Activated naive CD4-positive, alpha-beta T cell treated with anti-CD3 and anti-CD28 coated beads, Interleukin-2, amount 50 U/mL, for 72 hours (primary cell): ENCODE data around the gene USP3. TPM values are rescaled to one million over a fixed set of nuclear protein-coding genes. Genes with fewer than 3 reads are reported as not detected.

Source experiments
- ATAC-seq, 2 donors: fragments of 150-1000 bp; cut with Tn5 transposase; 2 replicates each; pipeline ENCODE4 v1.10.0; 2021; ENCODE audit warnings: mild to moderate bottlenecking in 2 of 2, moderate library complexity in 2 of 2
- DNase-seq, 2 donors: peaks; one replicate each; pipeline ENCODE4 v3.0.0; 2021 to 2022; ENCODE audit warnings: low spot score in 2 of 2
- H3K27ac Mint-ChIP-seq, 2 donors: one replicate each; pipeline ENCODE4 v1.8.0; 2022; ENCODE audit warnings: mild to moderate bottlenecking in 2 of 2, mixed read lengths in 2 of 2
- H3K36me3 Mint-ChIP-seq, 2 donors: one replicate each; pipeline ENCODE4 v1.8.0; 2022; ENCODE audit warnings: mixed read lengths in 2 of 2
- H3K9me3 Mint-ChIP-seq, 2 donors: one replicate each; pipeline ENCODE4 v1.8.0; 2022; ENCODE audit warnings: mixed read lengths in 2 of 2
- total RNA-seq, 2 donors: library from RNA; stranded (reverse); gene quantifications; one replicate each; pipeline ENCODE4 v1.2.3, GENCODE V29; 2022

The USP3 gene, protein sequence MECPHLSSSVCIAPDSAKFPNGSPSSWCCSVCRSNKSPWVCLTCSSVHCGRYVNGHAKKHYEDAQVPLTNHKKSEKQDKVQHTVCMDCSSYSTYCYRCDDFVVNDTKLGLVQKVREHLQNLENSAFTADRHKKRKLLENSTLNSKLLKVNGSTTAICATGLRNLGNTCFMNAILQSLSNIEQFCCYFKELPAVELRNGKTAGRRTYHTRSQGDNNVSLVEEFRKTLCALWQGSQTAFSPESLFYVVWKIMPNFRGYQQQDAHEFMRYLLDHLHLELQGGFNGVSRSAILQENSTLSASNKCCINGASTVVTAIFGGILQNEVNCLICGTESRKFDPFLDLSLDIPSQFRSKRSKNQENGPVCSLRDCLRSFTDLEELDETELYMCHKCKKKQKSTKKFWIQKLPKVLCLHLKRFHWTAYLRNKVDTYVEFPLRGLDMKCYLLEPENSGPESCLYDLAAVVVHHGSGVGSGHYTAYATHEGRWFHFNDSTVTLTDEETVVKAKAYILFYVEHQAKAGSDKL
- 10 to 100 TPM; 71.4 to 81.4 TPM for total RNA-seq

DNA sequence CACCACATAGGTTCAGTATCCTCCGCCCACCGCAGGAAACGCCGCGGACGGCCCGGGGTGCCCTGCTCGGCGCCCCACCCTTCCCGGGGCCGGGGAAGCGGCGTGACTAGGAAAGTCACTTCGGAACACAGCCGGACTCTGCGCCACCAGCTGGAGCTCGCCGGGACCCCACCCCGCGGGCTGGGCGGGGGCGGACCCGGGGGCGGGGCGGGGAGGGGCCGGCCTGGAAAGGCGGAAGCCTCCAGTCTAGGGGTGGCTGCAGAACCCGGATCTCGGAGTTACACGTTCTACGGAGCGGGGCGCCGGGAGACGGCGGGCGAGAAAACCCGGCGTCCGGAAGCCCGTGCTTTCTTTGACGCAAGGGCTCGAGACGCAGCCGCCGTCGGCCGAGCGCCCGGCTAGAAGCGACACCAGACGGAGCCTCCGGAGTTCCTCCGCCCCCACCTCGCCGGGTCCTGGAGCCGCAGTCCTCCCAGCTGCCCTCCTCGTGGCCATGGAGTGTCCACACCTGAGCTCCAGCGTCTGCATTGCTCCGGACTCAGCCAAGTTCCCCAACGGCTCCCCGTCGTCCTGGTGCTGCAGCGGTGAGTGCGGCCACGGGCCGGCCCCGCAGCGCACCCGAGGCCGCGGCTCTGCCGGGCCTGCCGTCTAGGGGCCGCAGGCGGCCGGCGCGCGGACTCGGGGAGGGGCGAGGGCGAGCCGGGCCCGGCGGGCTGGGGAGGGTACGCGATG lies at the start of gene USP3:
TSS of gene USP3 (plus strand) at position 347 of the 732 bp plus-strand sequence. CDS start at position 494, 147 bp downstream.
- H3K36me3 Mint-ChIP-seq, result peaks cover 0 to 15% of the 10 kb centered on the region in 2 donors
- H3K27ac Mint-ChIP-seq, result peak within 1 kb of the TSS; percentile 95 to 96
- ATAC-seq (peak; percentile 66 to 71), DNase-seq (peak; percentile 95)
- H3K9me3 Mint-ChIP-seq, result no peaks in the 10 kb centered on the region

DNA sequence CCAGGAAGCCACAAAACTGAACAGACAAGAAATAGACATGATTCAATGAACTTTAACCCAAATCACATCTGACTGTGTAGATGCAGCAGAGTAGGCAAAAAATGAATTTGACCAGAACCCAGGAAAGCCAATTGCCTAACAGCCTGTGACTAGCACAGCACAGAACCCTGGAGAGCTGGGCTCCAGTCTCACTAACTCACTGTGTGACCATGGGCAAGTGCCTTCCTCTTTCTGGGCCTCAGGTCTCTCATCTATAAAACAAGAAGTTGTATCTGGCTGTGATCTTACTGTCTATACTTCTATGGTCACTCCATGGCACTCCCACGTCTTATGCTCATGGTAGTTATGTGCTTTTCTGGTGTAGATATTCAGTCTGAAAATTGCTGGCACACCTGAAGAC lies 48.1 kb upstream of the USP3 start:
- H3K36me3 Mint-ChIP-seq, result no peaks in the 10 kb centered on the region
- DNase-seq (no peak), ATAC-seq (no peak)
- H3K9me3 Mint-ChIP-seq, result no peaks in the 10 kb centered on the region
- no peak overlapping the region for H3K27ac Mint-ChIP-seq

- no peaks in the 10 kb centered on the region for H3K36me3 Mint-ChIP-seq
- no peak overlapping the region for H3K27ac Mint-ChIP-seq
- ATAC-seq, result no peak
Measured at GRCh38 chr15:63457379-63457778, 47.0 kb upstream of the USP3 start.

DNA sequence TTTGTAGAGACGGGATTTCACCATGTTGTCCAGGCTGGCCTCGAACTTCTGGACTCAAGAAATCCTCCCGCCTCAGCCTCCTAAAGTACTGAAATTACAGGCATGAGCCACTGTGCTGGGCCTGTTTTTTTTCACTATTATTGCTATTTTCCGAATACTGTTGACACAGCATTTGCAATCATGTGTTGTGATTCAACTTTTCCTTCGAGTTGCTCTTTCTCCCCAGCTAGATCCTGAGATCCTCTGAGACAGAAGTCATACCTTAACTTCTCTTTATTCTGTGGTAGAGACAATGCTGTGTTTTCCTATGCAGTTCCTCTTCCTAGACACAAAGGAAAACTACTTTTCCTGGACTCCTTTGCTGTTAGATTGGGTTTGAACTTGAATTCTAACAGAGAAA lies 46.4 kb upstream of the USP3 start:
- DNase-seq, result no peak
- peak overlapping the region in 1 of 2 donors; percentile 20 for H3K27ac Mint-ChIP-seq
- no peaks in the 10 kb centered on the region for H3K9me3 Mint-ChIP-seq
- ATAC-seq, result no peak
- H3K36me3 Mint-ChIP-seq, result no peaks in the 10 kb centered on the region

More at GRCh38 chr15:63457379-63457778, 47.0 kb upstream of the USP3 start:
- no peaks in the 10 kb centered on the region for H3K9me3 Mint-ChIP-seq
- no peak for DNase-seq

DNA sequence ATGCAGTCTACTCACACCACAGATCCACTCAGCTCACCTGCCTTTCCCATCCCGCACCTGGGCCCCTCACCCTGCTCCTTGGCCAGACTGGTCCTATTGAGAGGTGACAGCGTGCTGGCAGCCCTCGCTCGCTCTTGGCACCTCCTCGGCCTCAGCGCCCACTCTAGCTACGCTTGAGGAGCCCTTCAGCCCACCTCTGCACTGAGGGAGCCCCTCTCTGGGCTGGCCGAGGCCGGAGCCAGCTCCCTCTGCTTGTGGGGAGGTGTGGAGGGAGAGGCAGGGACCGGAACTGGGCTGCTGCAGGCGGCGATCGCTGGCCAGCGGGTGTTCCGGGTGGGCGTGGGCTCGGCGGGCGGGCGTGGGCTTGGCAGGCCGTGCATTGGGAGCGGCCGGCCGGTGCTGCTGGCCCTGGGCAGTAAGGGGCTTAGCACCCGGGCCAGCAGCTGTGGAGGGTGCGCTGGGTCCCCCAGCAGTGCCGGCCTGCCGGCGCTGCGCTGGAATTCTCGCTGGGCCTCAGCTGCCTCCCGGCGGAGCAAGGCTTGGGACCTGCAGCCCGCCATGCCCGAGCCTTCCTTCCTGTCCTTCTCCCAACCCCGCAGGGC lies 45.5 kb upstream of the USP3 start:
- H3K36me3 Mint-ChIP-seq, result no peaks in the 10 kb centered on the region
- peak overlapping the region in 1 of 2 donors; percentile 20 for H3K27ac Mint-ChIP-seq
- no peaks in the 10 kb centered on the region for H3K9me3 Mint-ChIP-seq
- ATAC-seq (no peak), DNase-seq (no peak)

DNA sequence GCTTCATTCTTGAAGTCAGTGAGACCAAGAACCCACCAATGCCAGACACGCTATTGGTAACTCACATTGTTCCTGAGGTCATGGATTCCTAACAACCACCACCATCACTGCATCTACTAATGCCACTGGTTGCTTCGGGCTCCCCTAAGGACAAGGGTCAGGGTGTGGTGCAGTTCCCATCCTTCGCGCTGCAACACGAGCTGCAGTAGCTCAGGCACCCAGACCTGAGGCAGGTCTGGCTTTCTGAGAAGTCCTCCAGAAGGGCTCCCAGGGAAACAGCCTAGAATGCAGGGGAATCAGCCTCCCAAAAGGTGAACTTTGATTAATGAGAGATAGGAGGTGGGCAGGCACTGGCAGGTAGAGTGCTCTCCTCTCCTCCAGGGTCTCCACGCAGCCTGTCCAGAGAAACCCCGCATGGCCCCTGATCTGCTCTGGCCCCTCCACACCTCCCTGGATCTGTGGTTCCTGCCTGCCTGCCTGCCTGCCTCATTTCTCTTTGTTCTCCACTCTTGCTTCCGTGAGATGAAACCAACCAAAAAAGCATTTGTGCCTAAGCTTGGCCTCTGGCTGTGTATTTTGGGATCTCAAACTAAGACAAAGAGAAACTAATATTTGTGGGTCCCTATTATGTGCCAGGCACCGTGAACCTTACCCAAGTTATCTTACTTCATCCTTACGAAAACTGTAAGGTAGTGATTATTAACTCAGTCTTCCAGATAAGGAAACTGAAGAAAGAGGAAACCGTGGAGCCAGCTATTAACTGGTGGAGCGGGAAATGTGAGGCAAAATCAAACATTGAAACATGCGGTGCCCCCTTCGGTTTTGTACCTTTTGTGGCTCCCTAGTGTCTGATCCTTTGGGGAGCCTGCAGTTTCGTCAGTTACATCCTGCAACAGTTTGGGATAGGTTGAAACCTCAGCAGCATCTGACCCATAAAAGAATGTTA lies 43.9 kb upstream of the USP3 start:
- H3K27ac Mint-ChIP-seq, result no peak overlapping the region
- no peak for DNase-seq
- no peaks in the 10 kb centered on the region for H3K9me3 Mint-ChIP-seq
- no peaks in the 10 kb centered on the region for H3K36me3 Mint-ChIP-seq
- ATAC-seq, result no peak

DNA sequence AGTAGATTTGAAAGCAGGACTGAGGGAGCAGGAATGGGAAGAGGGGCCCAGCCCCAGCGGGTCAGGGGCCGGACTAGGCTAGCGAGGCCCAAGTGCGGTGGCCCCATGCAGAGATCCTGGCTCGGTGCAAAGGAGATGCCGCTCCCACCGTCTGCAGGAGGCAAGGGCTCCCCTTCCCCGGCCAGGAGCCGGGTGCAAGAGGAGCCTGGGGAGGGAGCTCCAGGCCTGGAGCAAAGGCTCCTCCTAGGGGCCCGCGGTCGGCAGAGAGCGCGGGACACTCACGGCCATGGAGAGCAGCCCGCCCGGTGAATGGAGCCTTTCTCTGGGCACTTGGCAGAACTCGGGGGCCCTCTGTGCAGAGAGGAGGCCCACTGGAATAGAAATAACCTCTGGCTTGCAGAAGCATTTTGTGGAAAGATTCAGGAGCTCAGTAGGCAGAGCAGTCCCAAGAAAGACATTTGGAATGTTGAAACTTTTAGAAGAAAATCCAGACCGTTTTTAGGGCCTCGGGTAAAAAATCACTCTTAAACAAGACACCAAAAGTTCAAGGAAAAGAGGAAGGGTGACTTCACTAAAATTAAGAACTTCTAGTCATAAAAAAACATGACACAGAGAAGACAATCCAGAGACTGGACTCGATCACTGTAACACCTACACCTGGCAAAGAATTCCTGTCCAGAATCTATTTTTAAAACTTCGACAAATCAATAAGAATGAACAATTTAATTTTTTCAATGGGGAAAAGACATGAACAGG lies 43.0 kb upstream of the USP3 start:
- DNase-seq, result no peak
- Mint-ChIP-seq H3K9me3 (no peaks in the 10 kb centered on the region), H3K27ac (no peak overlapping the region), H3K36me3 (no peaks in the 10 kb centered on the region)
- no peak for ATAC-seq

DNA sequence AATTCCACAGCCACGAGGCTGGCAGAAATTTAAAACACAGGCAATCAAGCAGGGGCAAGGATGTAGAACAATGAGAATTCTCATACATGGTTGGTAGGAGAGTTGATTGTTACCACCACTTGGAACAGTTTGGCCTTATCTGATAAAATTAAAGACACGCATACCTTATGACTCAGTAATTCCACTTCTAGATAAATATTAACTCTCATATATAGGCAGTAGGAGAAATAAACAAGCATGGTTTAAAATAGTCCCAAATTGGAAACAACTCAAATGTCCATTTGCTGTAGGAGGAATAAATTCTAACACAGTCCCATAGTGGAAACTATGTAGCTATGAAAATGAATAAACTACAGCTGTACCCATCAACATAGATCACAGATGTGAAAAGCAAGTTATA lies 42.3 kb upstream of the USP3 start:
- ATAC-seq, result no peak
- no peak for DNase-seq
- Mint-ChIP-seq H3K27ac (no peak overlapping the region), H3K9me3 (no peaks in the 10 kb centered on the region), H3K36me3 (no peaks in the 10 kb centered on the region)

- Mint-ChIP-seq H3K27ac (no peak overlapping the region), H3K9me3 (no peaks in the 10 kb centered on the region), H3K36me3 (no peaks in the 10 kb centered on the region)
- no peak for ATAC-seq
- no peak for DNase-seq
Measured at GRCh38 chr15:63463036-63463435, 41.4 kb upstream of the USP3 start.

GRCh38 chr15:63463793-63464192 lies 40.6 kb upstream of the USP3 start:
- H3K27ac Mint-ChIP-seq, result no peak overlapping the region

DNA sequence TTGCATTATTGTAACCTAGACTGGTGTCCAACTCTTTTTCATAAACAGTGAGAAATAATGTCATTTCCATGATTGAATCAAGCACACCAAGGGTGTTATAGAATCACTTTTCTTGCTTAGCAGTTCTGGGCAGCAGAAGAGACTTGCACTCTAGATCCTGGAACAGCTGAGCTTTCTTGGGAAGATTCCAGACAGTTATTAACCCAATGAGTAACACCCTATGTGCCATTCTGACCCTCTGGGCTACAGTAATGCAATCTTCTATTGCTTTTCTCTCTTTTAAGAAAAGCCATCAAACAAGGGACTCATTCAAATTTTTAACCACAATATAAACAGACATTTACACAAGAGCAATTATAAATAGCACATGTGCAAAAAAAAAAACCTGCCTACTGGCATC lies 39.3 kb upstream of the USP3 start:
- no peaks in the 10 kb centered on the region for H3K36me3 Mint-ChIP-seq
- DNase-seq (no peak), ATAC-seq (no peak)
- H3K9me3 Mint-ChIP-seq, result no peaks in the 10 kb centered on the region
- H3K27ac Mint-ChIP-seq, result no peak overlapping the region

More at GRCh38 chr15:63463793-63464192, 40.6 kb upstream of the USP3 start:
- H3K9me3 Mint-ChIP-seq, result no peaks in the 10 kb centered on the region
- ATAC-seq, result no peak
- DNase-seq, result no peak
- no peaks in the 10 kb centered on the region for H3K36me3 Mint-ChIP-seq

DNA sequence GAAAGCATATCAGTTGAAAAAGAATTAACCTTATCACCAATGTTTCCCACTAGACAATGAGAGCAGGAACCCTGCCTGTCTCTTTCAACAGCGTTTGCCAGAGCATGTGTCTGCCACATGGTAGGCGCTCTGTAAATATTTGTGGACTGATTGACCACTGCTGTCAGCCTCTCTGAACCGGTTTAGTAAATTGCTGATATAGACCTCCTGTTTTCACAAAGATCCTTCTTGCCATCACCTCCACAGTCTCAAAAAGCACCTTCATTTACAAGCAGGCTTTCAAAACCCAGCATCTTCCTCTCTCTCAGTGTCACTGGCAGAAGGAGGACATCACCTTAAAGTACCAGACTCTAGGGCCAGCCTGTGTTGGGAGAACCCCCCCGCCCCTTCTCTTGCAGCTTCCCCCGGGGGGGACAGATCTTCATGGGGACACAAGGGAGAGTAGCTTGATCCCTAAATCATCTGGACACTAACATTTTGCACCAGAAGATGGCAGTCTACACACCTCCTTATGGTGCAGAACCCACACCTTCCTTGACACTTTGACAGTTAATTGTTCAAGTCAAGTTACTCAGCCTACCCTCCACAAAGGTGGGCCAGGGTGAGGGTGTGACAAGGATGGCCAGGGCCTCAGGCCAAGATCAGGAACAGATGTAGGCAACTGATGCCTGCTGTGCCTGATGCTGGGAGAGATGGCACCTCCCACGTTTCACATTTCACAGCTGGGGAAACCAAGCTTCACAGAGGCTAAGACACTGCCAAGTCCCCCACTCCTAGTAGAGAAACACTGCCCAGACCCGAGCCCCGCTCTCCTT lies 37.8 kb upstream of the USP3 start:
- Mint-ChIP-seq H3K27ac (no peak overlapping the region), H3K36me3 (no peaks in the 10 kb centered on the region)

DNA sequence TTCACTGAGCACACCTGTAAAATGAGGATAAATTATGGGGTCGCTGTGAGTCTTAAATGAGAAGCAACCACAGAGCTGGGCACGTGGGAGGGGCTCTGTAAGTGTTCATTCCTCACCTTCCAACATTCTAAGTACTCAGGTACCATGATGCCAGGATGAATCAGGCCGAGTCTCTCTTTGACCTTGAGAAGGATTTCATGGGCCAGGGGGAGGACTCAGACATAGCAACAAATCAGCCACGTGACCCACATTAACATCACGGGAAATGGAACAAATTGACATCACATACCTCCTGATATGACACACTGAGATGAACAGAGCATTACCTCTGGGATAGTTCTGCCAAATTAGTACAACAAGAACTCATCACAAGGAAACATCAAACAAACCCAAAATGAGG lies 35.2 kb upstream of the USP3 start:
- H3K9me3 Mint-ChIP-seq, result no peaks in the 10 kb centered on the region
- peak overlapping the region; percentile 59 to 79 for H3K27ac Mint-ChIP-seq
- DNase-seq (peak in 1 of 2 donors; percentile 35), ATAC-seq (peak; percentile 50 to 83)
- H3K36me3 Mint-ChIP-seq, result no peaks in the 10 kb centered on the region

More for the DNA sequence above, 37.8 kb upstream of the USP3 start:
- DNase-seq (peak in 1 of 2 donors; percentile 71), ATAC-seq (peak; percentile 66 to 84)
- no peaks in the 10 kb centered on the region for H3K9me3 Mint-ChIP-seq

DNA sequence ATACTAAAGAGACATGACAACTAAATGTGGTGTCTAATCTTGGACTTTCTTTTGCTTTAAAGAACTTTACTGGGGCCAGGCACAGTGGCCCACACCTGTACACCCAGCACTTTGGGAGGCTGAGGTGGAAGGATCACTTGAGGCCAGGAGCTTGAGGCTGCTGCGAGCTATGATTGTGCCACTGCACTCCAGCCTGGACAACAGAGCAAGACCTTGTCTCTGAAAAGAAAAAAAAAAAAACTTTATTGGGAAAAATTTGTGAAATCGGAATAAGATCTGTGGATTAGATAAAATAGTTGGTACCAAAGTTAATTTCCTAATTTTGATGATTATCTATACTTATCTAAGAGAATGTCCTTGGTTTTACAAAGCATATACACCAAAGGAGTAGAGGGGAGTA lies 34.4 kb upstream of the USP3 start:
- no peak for DNase-seq
- H3K27ac Mint-ChIP-seq, result peak overlapping the region; percentile 59 to 77
- no peak for ATAC-seq
- no peaks in the 10 kb centered on the region for H3K36me3 Mint-ChIP-seq
- H3K9me3 Mint-ChIP-seq, result no peaks in the 10 kb centered on the region
